K562 (cell line): ENCODE measurements around the gene SH3BP5. TPM values are rescaled to one million over a fixed set of nuclear protein-coding genes. Genes with fewer than 3 reads are reported as not detected.
A peak's percentile ranks its signal among the peaks of the same experiment; 100 is the strongest.

Experiments
- ARHGAP35 ChIP-seq: fragments of 450-650 bp; IDR thresholded peaks from 2 replicates; pipeline ENCODE4 v1.6.1; 2018; ENCODE audit not compliant: partially characterized antibody
- FIP1L1 ChIP-seq: fragments of 200-400 bp; formaldehyde crosslinking; IDR thresholded peaks from 2 replicates; pipeline ENCODE4 v1.6.1; 2018; ENCODE audit warnings: mild to moderate bottlenecking, low read depth, low read length; ENCODE audit not compliant: poor library complexity, severe bottlenecking
- KLF1 ChIP-seq: fragments of 450-650 bp; IDR thresholded peaks from 2 replicates; pipeline ENCODE4 v1.6.1; 2016; ENCODE audit warnings: missing genetic modification characterization, missing compliant biosample characterization
- MEF2D ChIP-seq: conservative IDR thresholded peaks from 2 replicates; pipeline ENCODE4 v1.6.1; 2016; ENCODE audit warnings: low read depth, missing genetic modification characterization, missing compliant biosample characterization
- NONO ChIP-seq, 2 experiments: fragments of 200-400 bp in 1 of 2; fragments of 450-650 bp in 1 of 2; formaldehyde crosslinking in 1 of 2; IDR thresholded peaks; 2 replicates each; pipeline ENCODE4 v1.6.1; 2017; ENCODE audit warnings: low read depth in 2 of 2, mild to moderate bottlenecking in 2 of 2, moderate library complexity in 2 of 2, low read length in 1 of 2
- POLR3G ChIP-seq: IDR thresholded peaks from 2 replicates; pipeline ENCODE4 v1.6.1; 2011; ENCODE audit not compliant: insufficient read length, insufficient replicate concordance; ENCODE audit errors: extremely low read depth
- RBM14 ChIP-seq: fragments of 200-400 bp; formaldehyde crosslinking; IDR thresholded peaks from 2 replicates; pipeline ENCODE4 v1.6.1; 2018; ENCODE audit warnings: low read depth, mild to moderate bottlenecking, low read length, moderate library complexity, borderline replicate concordance; ENCODE audit not compliant: insufficient read depth
- RUNX1 ChIP-seq: sonication (generic); IDR thresholded peaks from 2 replicates; pipeline ENCODE4 v1.6.1; 2016; ENCODE audit warnings: antibody characterized with exemption, low read depth
- SETDB1 ChIP-seq: IDR thresholded peaks from one replicate; pipeline ENCODE4 v1.6.1; 2012; ENCODE audit warnings: low read length, control low read depth, inconsistent platforms
- SIX5 ChIP-seq, 2 experiments: IDR thresholded peaks; 2 replicates each; pipeline ENCODE4 v1.6.1; 2011; ENCODE audit warnings: low read length in 2 of 2, borderline replicate concordance in 1 of 2, low read depth in 1 of 2, mild to moderate bottlenecking in 1 of 2, moderate library complexity in 1 of 2; ENCODE audit not compliant: insufficient read depth in 1 of 2
- SREBF1 ChIP-seq: fragments of 150-350 bp; IDR thresholded peaks from 2 replicates; pipeline ENCODE4 v1.6.1; 2014; ENCODE audit warnings: antibody characterized with exemption, low read depth, low read length, borderline replicate concordance
- USF2 ChIP-seq: sonication (generic); formaldehyde crosslinking; IDR thresholded peaks from 2 replicates; pipeline ENCODE4 v1.5.0; 2020; ENCODE audit warnings: missing genetic modification reagents
- ZFP1 ChIP-seq: fragments of 450-650 bp; formaldehyde crosslinking; IDR thresholded peaks from 2 replicates; pipeline ENCODE4 v1.4.0; 2020; ENCODE audit warnings: mild to moderate bottlenecking, mixed read lengths
- ZNF274 ChIP-seq: IDR thresholded peaks from 2 replicates; pipeline ENCODE4 v1.6.1; 2011; ENCODE audit warnings: low read depth, mild to moderate bottlenecking, low read length, moderate library complexity, borderline replicate concordance
- ZNF583 ChIP-seq: fragments of 250-450 bp; sonication (Bioruptor Pico); IDR thresholded peaks from 2 replicates; pipeline ENCODE4 v1.4.0; 2020
- ZNF740 ChIP-seq, 3 experiments: fragments of 200-800 bp in 1 of 3; sonication (Bioruptor generic) in 1 of 3; sonication (generic) in 1 of 3; formaldehyde crosslinking in 1 of 3; IDR thresholded peaks; 2 replicates each; pipeline versions ENCODE4 v1.6.1 to v1.8.0; 2016 to 2022; ENCODE audit warnings: mild to moderate bottlenecking in 2 of 3, missing compliant biosample characterization in 2 of 3, missing genetic modification characterization in 2 of 3, missing genetic modification reagents in 1 of 3
- polyA plus RNA-seq, 8 experiments: library from polyadenylated mRNA; depleted of rRNA in 4 of 8; stranded (reverse) in 5 of 8; unstranded in 3 of 8; fragments of >200 nt; fragmentation: Nextera tagmentation in 2 of 8; fragmentation: Illumina TruSeq in 1 of 8; extraction: Ambion mirVana in 2 of 8; extraction: Trizol in 1 of 8; gene quantifications; 2 replicates each; pipeline versions ENCODE4 v1.2.1 to v1.2.3, GENCODE V29; 2011 to 2014; ENCODE audit warnings: inconsistent platforms in 1 of 8, missing spikeins in 1 of 8
- total RNA-seq, 7 experiments: library from RNA; depleted of rRNA in 6 of 7; stranded (reverse); fragments of >200 nt in 6 of 7; fragmentation: Illumina TruSeq in 2 of 7; extraction: Trizol in 2 of 7; gene quantifications; 2 replicates each; pipeline versions ENCODE4 v1.2.1 to v1.2.3, GENCODE V29; 2011 to 2021; ENCODE audit warnings: low replicate concordance in 1 of 7
- TF ChIP-seq, protein P1 (sequence below): fragments of 200-800 bp; sonication (Bioruptor generic); IDR thresholded peaks from 2 replicates; pipeline ENCODE4 v1.6.1; 2017; ENCODE audit warnings: missing genetic modification characterization, missing compliant biosample characterization
- TF ChIP-seq, protein P2 (sequence below): fragments of 450-650 bp; IDR thresholded peaks from 2 replicates; pipeline ENCODE4 v1.7.1; 2018; ENCODE audit warnings: mild to moderate bottlenecking, low read depth; ENCODE audit not compliant: partially characterized antibody

SH3BP5 gene
- total and polyA plus RNA-seq, 9 of the 15 experiments (the other 6 are each of a cell fraction or from before 2014, with no cell fraction given) = 2.9 to 29.0 (median 14.9) TPM

- TF ChIP-seq RBM14 (no peak), KLF1 (tag) (peak; percentile 55; the same call in 1 of the 2 replicates), ZNF274 (no peak), RUNX1 (no peak), FIP1L1 (no peak), SIX5 (IDR thresholded peaks at IDR 0.05; ENCODE audit: borderline replicate concordance in 1 of 2, insufficient read depth in 1 of 2, low read depth in 1 of 2, low read length in 2 of 2) (no peak), MEF2D (tag) (peak; percentile 67; the same call in 1 of the 2 replicates), ZNF583 (CRISPR knock-in tag) (0 out of 2 replicates have a peak, but pooled peaks have one; percentile 69), SETDB1 (no peak), ARHGAP35 (no peak), NONO (IDR thresholded peaks at IDR 0.05; ENCODE audit: low read depth in 2 of 2, low read length in 1 of 2) (peak in 1 of 2 experiments; percentile 38; a peak in 1 of 4 replicates), USF2 (CRISPR knock-in tag) (no peak), ZFP1 (CRISPR knock-in tag) (no peak), POLR3G (no peak), ZNF740 (CRISPR knock-in tag; IDR thresholded peaks at IDR 0.05) (no peak), ZNF740 (tag; IDR thresholded peaks at IDR 0.05) (no peak), SREBF1 (no peak)
- TF ChIP-seq, protein P1, sequence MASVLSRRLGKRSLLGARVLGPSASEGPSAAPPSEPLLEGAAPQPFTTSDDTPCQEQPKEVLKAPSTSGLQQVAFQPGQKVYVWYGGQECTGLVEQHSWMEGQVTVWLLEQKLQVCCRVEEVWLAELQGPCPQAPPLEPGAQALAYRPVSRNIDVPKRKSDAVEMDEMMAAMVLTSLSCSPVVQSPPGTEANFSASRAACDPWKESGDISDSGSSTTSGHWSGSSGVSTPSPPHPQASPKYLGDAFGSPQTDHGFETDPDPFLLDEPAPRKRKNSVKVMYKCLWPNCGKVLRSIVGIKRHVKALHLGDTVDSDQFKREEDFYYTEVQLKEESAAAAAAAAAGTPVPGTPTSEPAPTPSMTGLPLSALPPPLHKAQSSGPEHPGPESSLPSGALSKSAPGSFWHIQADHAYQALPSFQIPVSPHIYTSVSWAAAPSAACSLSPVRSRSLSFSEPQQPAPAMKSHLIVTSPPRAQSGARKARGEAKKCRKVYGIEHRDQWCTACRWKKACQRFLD (CRISPR knock-in tag) = peak; percentile 40; the same call in 1 of the 2 replicates
- TF ChIP-seq, protein P2, sequence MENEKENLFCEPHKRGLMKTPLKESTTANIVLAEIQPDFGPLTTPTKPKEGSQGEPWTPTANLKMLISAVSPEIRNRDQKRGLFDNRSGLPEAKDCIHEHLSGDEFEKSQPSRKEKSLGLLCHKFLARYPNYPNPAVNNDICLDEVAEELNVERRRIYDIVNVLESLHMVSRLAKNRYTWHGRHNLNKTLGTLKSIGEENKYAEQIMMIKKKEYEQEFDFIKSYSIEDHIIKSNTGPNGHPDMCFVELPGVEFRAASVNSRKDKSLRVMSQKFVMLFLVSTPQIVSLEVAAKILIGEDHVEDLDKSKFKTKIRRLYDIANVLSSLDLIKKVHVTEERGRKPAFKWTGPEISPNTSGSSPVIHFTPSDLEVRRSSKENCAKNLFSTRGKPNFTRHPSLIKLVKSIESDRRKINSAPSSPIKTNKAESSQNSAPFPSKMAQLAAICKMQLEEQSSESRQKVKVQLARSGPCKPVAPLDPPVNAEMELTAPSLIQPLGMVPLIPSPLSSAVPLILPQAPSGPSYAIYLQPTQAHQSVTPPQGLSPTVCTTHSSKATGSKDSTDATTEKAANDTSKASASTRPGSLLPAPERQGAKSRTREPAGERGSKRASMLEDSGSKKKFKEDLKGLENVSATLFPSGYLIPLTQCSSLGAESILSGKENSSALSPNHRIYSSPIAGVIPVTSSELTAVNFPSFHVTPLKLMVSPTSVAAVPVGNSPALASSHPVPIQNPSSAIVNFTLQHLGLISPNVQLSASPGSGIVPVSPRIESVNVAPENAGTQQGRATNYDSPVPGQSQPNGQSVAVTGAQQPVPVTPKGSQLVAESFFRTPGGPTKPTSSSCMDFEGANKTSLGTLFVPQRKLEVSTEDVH = no peak
Measured at GRCh38 chr3:15305359-15305844, 27.0 kb downstream of the SH3BP5 start (continued).
